GM12878 (cell line): ENCODE results near the gene TLCD5. TPM values are rescaled to one million over a fixed set of nuclear protein-coding genes. Genes with fewer than 3 reads are reported as not detected.

Experiments used
- ATAC-seq: fragments of 200-7000 bp; cut with Tn5 transposase; 3 replicates; pipeline ENCODE4 v1.9.1; 2020; ENCODE audit warnings: mild to moderate bottlenecking, moderate library complexity
- BruUV-seq: library from RNA; stranded (reverse); fragments of 400-500 nt; replicated peaks from 2 replicates; lab custom pipeline; 2021; lab: Mats Ljungman, UMichigan
- CTCF ChIA-PET: fragments of 300-600 bp; sonication (Branson Sonifier 250); formaldehyde crosslinking; extraction: SDS; loops from one replicate; lab custom pipeline; 2021; ENCODE audit warnings: inconsistent platforms; lab: Yijun Ruan, JAX
- POLR2A ChIA-PET: fragments of 350-600 bp; formaldehyde crosslinking; extraction: SDS; loops from one replicate; lab custom pipeline; 2021; ENCODE audit warnings: inconsistent platforms; lab: Charles Lee
- RAD21 ChIA-PET: fragments of 300-600 bp; sonication (Branson Sonifier 250); formaldehyde crosslinking; loops from one replicate; lab custom pipeline; 2023; ENCODE audit warnings: antibody characterized with exemption; ENCODE audit not compliant: unreplicated experiment; lab: Charles Lee
- SMC1A ChIA-PET: fragments of 300-600 bp; sonication (Branson Sonifier 250); formaldehyde crosslinking; loops from one replicate; lab custom pipeline; 2023; ENCODE audit not compliant: unreplicated experiment, uncharacterized antibody; lab: Charles Lee
- DNase-seq: peaks from one replicate; pipeline ENCODE4 v3.0.0-alpha.2; 2011; ENCODE audit warnings: low read depth, low spot score
- FAIRE-seq: peaks from 3 replicates; lab custom pipeline; 2011; peaks lifted over from hg19 to GRCh38; lab: Jason Lieb, UNC
- H2AFZ ChIP-seq: 2 replicates; pipeline ENCODE4 v1.6.0; 2011; ENCODE audit warnings: low read depth, low read length, control low read depth; ENCODE audit not compliant: control insufficient read depth
- H3K27ac ChIP-seq: 2 replicates; pipeline ENCODE4 v1.5.1; 2011; ENCODE audit warnings: control low read depth; ENCODE audit not compliant: control insufficient read depth, insufficient read depth
- H3K27me3 ChIP-seq, 2 experiments: replicated peaks in 1 of 2; 2 replicates each; pipeline versions ENCODE4 v1.6.0 to v1.6.1; 2011; ENCODE audit warnings: low read length in 1 of 2; ENCODE audit not compliant: control insufficient read depth in 2 of 2, insufficient read depth in 2 of 2
- H3K36me3 ChIP-seq, 2 experiments: 2 replicates each; pipeline ENCODE4 v1.5.1; 2011; ENCODE audit warnings: low read length in 1 of 2; ENCODE audit not compliant: control insufficient read depth in 2 of 2, insufficient read depth in 2 of 2
- H3K4me1 ChIP-seq: 2 replicates; pipeline ENCODE4 v1.6.1; 2011; ENCODE audit warnings: mild to moderate bottlenecking, low read length, moderate library complexity, mixed read lengths; ENCODE audit not compliant: control insufficient read depth, insufficient read depth
- H3K4me2 ChIP-seq: 2 replicates; pipeline ENCODE4 v1.6.0; 2011; ENCODE audit warnings: control low read depth; ENCODE audit not compliant: control insufficient read depth, insufficient read depth
- H3K4me3 ChIP-seq: fragments of 200-600 bp; sonication (generic); 2 replicates; pipeline ENCODE4 v1.5.1; 2016
- H3K79me2 ChIP-seq: 2 replicates; pipeline ENCODE4 v1.6.0; 2011; ENCODE audit warnings: low read length; ENCODE audit not compliant: control insufficient read depth, insufficient read depth
- H3K9ac ChIP-seq: 2 replicates; pipeline ENCODE4 v1.8.0; 2011; ENCODE audit warnings: low read length, control low read depth, mixed read lengths; ENCODE audit not compliant: control insufficient read depth, insufficient read depth
- H3K9me3 ChIP-seq: replicated peaks from 3 replicates; pipeline ENCODE4 v1.5.1; 2011; ENCODE audit warnings: mild to moderate bottlenecking, low read length; ENCODE audit not compliant: control insufficient read depth, insufficient read depth
- H4K20me1 ChIP-seq: 2 replicates; pipeline ENCODE4 v1.6.0; 2011; ENCODE audit not compliant: control insufficient read depth, insufficient read depth
- CTCF ChIP-seq, 3 experiments: IDR thresholded peaks in 2 of 3; conservative IDR thresholded peaks in 1 of 3; 2 replicates each; pipeline ENCODE4 v1.5.1; 2011; ENCODE audit warnings: low read depth in 3 of 3, low read length in 3 of 3, mild to moderate bottlenecking in 3 of 3, control low read depth in 2 of 3, moderate library complexity in 2 of 3, inconsistent platforms in 1 of 3, mixed read lengths in 1 of 3; ENCODE audit not compliant: control insufficient read depth in 2 of 3, insufficient read depth in 1 of 3; ENCODE audit errors: extremely low read depth in 1 of 3
- E2F4 ChIP-seq: IDR thresholded peaks from 2 replicates; pipeline ENCODE4 v1.6.1; 2012; ENCODE audit warnings: low read depth, low read length, improper control_type of control experiment
- IRF4 ChIP-seq: IDR thresholded peaks from 2 replicates; pipeline ENCODE4 v1.6.1; 2011; ENCODE audit warnings: low read depth, low read length
- MAX ChIP-seq: IDR thresholded peaks from 2 replicates; pipeline ENCODE4 v1.6.1; 2012; ENCODE audit warnings: low read depth, low read length, improper control_type of control experiment
- RAD21 ChIP-seq: IDR thresholded peaks from 2 replicates; pipeline ENCODE4 v1.6.1; 2011; ENCODE audit warnings: mild to moderate bottlenecking, low read depth, low read length, moderate library complexity; ENCODE audit not compliant: insufficient read depth
- RELB ChIP-seq: fragments of 450-650 bp; IDR thresholded peaks from 2 replicates; pipeline ENCODE4 v1.6.1; 2017; ENCODE audit warnings: low read depth, mild to moderate bottlenecking, moderate library complexity
- SMARCA5 ChIP-seq: fragments of 450-650 bp; IDR thresholded peaks from 2 replicates; pipeline ENCODE4 v1.6.1; 2017; ENCODE audit warnings: mild to moderate bottlenecking
- SREBF1 ChIP-seq: IDR thresholded peaks from 2 replicates; pipeline ENCODE4 v1.6.1; 2012; ENCODE audit warnings: mild to moderate bottlenecking, low read length
- STAT1 ChIP-seq: fragments of 450-650 bp; conservative IDR thresholded peaks from 2 replicates; pipeline ENCODE4 v1.6.1; 2014; ENCODE audit warnings: antibody characterized with exemption, mild to moderate bottlenecking
- TARDBP ChIP-seq: IDR thresholded peaks from 2 replicates; pipeline ENCODE4 v1.6.1; 2016; ENCODE audit warnings: borderline replicate concordance
- TBL1XR1 ChIP-seq: IDR thresholded peaks from 2 replicates; pipeline ENCODE4 v1.6.1; 2012; ENCODE audit warnings: low read depth, low read length, improper control_type of control experiment
- YY1 ChIP-seq: IDR thresholded peaks from 2 replicates; pipeline ENCODE4 v1.6.1; 2011; ENCODE audit warnings: low read depth, mild to moderate bottlenecking, low read length
- ZNF592 ChIP-seq: fragments of 450-650 bp; IDR thresholded peaks from 2 replicates; pipeline ENCODE4 v1.6.1; 2017; ENCODE audit warnings: mild to moderate bottlenecking, moderate library complexity
- WGBS: methylation state at CpG from one replicate; pipeline ENCODE4 v1.1.6; 2016; ENCODE audit warnings: low lambda C conversion rate; ENCODE audit not compliant: insufficient replicate concordance, insufficient coverage; ENCODE audit errors: missing lambda C conversion rate; 5-methylcytosine and 5-hydroxymethylcytosine counted together
- in situ Hi-C: fragments of 300-500 bp; cut with MboI; formaldehyde crosslinking; loops from 9 replicates; pipeline ENCODE4 v1.14.3; 2018; ENCODE audit warnings: mixed read lengths
- intact Hi-C: fragments of 100-400 bp; cut with micrococcal nuclease; formaldehyde crosslinking; loops from one replicate; pipeline ENCODE4 v1.14.2; 2022; ENCODE audit not compliant: unreplicated experiment
- polyA plus RNA-seq, 11 experiments: library from polyadenylated mRNA; depleted of rRNA in 4 of 11; unstranded in 6 of 11; stranded (reverse) in 5 of 11; fragments of >200 nt; fragmentation: Nextera tagmentation in 4 of 11; fragmentation: Illumina TruSeq in 1 of 11; extraction: Ambion mirVana in 4 of 11; extraction: Trizol in 1 of 11; gene quantifications; 1 replicate in 1 of 11; 2 replicates in 10 of 11; pipeline versions ENCODE4 v1.2.1 to v1.2.3, GENCODE V29; 2011 to 2016; ENCODE audit warnings: inconsistent platforms in 2 of 11, missing spikeins in 2 of 11, low read depth in 1 of 11
- total RNA-seq, 4 experiments: library from RNA; depleted of rRNA in 3 of 4; stranded (reverse); fragments of >200 nt in 3 of 4; fragmentation: Illumina TruSeq in 1 of 4; extraction: Trizol in 1 of 4; gene quantifications; 2 replicates each; pipeline versions ENCODE4 v1.2.1 to v1.2.3, GENCODE V29; 2013 to 2021

Gene TLCD5
- total and polyA plus RNA-seq, 10 of the 15 experiments (the other 5 are each of a cell fraction or from before 2014, with no cell fraction given), result 2.4 to 13.3 (median 3.2) TPM

GRCh38 chr11:120303004-120303637 lies 22.0 kb upstream of the TLCD5 start:
- 0% methylated on average over 3 of the region's 3 CpGs for WGBS
- Histone ChIP-seq H3K4me1 (peaks cover 7% of the 10 kb centered on the region), H3K4me3 (no peak overlapping the region), H3K9ac (no peak overlapping the region), H3K4me2 (no peak overlapping the region), H4K20me1 (no peaks in the 10 kb centered on the region), H3K27ac (no peak overlapping the region), H2AFZ (no peak overlapping the region), H3K36me3 (no peaks in the 10 kb centered on the region), H3K27me3 (no peaks in the 10 kb centered on the region), H3K9me3 (no peaks in the 10 kb centered on the region), H3K79me2 (no peaks in the 10 kb centered on the region)
- intact Hi-C loops, result loop anchor here (1.0 kb wide), 2 partner anchors 68 to 131 kb away; no protein-coding TSS in a partner anchor
- RAD21 ChIA-PET, result interaction anchor here (0.6 to 10.3 kb wide), 14 partner anchors 8 to 890 kb away, joined by 3 to 348 read pairs (median 3); partner anchors contain the start of genes POU2F3 and TLCD5
- peak; percentile 94 for FAIRE-seq
- in situ Hi-C loops, result loop anchor here (5.0 kb wide), 2 partner anchors 71 to 131 kb away; no protein-coding TSS in a partner anchor
- POLR2A ChIA-PET, result interaction anchor here (1.1 to 1.4 kb wide), 3 partner anchors 12 to 71 kb away, joined by 3 to 7 read pairs (median 5); no protein-coding TSS in a partner anchor
- DNase-seq, result peak; percentile 37
- no TSS peak for BruUV-seq
- CTCF ChIA-PET, result interaction anchor here (0.6 to 19.8 kb wide), 41 partner anchors 9 to 985 kb away, joined by 3 to 783 read pairs (median 5); partner anchors contain the start of genes OAF, POU2F3 and TLCD5
- peak; percentile 92 for ATAC-seq
- SMC1A ChIA-PET, result interaction anchor here (0.5 to 13.1 kb wide), 27 partner anchors 9 to 551 kb away, joined by 3 to 372 read pairs (median 4); partner anchors contain the start of genes POU2F3 and TLCD5
- TF ChIP-seq E2F4 (no peak), STAT1 (0 out of 2 replicates have a peak, but pooled peaks have one; percentile 35), RAD21 (peak; percentile 87), ZNF592 (0 out of 2 replicates have a peak, but pooled peaks have one; percentile 13), IRF4 (0 out of 2 replicates have a peak, but pooled peaks have one; percentile 41), TARDBP (no peak), YY1 (peak; percentile 61; the same call in 1 of the 2 replicates), MAX (no peak), SMARCA5 (peak; percentile 79; the same call in 1 of the 2 replicates), TBL1XR1 (0 out of 2 replicates have a peak, but pooled peaks have one; percentile 23), SREBF1 (no peak), CTCF (IDR thresholded peaks at IDR 0.05 in 2 of 3, conservative IDR thresholded peaks at IDR 0.05 in 1 of 3; ENCODE audit: control insufficient read depth in 2 of 3, extremely low read depth in 1 of 3, insufficient read depth in 1 of 3, low read depth in 3 of 3, low read length in 3 of 3) (peak; percentile 92 to 99 (median 98); a peak in 5 of 6 replicates), RELB (no peak)
